GM19397 (cell line): ENCODE measurements around the gene KIF3A.
A peak's percentile ranks its signal among the peaks of the same experiment; 100 is the strongest.

Source experiments
- ATAC-seq: cut with Tn5 transposase; IDR thresholded peaks from one replicate; pipeline ENCODE4 v1.9.1; 2021; ENCODE audit warnings: mild to moderate bottlenecking, moderate library complexity; ENCODE audit not compliant: unreplicated experiment

Gene KIF3A

DNA sequence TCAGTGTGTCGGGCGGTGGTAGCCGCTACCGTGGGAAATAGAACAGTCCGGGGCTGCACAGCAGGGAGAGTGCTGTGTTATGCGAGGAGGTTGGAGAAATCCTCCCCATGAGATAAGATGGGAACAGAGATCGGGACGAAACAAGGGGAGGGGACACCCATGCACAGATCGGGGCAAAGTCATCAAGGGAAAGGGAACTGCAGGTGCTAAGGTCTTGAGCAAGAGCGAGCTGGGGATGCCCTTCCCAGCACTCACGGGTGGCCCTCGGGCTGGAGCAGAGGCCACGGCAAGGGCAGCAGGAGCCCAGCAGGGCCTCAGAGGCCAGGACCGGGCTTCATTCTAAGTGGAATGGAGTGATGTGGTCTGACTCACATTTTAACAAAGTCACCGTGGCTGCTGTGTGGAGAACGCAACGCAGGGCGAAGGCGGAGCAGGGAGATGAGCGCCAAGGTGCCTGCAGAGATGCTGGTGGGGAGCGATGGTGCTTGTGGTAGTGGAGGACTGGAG is 71.7 kb downstream of the KIF3A start:
- ATAC-seq: no peak

GRCh38 chr5:132664696-132665209 is 72.6 kb downstream of the KIF3A start:
- ATAC-seq: no peak

DNA sequence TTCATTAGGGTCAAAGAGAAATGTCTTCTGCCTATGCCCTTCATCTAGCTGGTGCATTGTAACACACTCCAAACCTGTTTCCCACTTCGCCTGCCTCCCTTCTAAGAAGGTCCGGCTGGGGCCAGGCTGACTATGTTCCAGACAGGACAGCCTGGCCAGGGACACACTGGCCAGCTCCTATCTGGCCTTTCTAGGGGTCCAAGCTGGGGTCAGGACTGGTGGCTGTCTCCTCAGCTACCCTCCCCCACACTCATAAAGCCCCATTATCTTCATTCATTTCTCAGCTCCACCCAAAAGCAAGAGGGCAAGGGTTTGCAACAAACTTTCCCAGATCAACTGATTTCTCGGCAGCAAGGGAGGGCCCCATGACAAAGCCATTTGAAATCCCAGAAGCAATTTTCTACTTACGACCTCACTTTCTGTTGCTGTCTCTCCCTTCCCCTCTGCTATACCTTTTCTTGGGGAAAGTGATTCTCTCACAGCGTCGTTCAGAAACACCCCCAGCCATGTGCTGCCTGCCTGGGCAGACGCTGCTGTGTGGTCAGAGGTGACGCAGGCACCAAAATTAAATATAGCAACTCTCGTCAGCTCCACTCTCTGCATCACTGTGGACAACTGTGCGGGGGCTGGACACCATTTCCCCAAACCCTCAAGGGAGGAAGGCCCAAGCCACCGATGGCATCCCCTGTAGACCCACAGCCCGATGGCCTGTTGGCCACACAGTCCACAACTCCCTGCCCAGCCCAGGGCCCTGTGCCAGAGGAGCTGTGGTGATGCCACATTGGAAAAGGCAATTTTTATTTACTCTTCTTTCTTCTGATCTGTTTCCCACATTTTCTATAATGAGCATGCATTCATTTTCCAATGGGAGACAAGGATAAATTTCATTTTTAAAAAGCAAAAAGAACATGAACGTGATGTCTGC is 73.3 kb downstream of the KIF3A start:
- peak; percentile 41 for ATAC-seq

DNA sequence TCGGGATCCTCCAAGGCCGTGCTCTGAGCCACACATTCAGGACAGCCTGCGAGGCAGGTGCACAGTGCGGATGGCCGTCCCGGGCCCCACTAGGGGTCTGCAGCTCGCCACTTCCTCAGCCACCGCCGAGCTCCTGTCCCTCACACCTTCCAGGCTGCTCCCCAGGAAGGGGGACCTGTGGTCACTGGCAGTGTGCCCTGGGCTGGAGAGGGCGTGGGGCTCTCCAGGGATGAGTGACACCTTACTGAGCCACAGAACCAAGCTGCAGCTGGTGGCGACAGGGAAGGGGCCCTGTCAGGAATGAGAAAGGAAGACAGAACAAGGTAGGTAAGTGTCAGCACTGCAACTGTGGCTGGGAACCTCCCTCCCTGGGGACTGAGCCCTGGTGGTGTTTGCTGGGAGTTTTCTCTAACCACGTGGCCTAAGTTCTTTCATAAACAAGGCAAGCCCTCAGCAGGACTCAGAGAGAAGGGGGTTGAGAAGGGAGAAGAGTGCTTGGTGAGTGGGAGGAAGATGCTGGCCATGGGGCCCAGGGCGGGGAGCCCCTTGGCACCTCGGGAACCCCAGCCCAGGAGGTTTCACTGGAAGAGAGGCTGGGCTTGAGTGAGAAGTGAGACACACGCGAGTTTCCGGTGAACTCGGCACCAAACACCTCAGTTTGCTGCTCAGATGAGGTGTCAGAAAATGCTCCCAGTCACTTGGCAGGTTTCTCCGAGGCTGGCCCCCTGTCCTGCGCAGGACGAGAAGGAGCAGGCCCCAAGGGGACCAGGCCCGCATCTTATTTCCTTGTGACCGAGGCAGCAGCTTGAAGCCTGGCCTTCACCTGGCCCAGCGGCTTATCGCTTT is 74.2 kb downstream of the KIF3A start:
- peak; percentile 54 for ATAC-seq

GRCh38 chr5:132662004-132662401 is 75.3 kb downstream of the KIF3A start:
- ATAC-seq: no peak

DNA sequence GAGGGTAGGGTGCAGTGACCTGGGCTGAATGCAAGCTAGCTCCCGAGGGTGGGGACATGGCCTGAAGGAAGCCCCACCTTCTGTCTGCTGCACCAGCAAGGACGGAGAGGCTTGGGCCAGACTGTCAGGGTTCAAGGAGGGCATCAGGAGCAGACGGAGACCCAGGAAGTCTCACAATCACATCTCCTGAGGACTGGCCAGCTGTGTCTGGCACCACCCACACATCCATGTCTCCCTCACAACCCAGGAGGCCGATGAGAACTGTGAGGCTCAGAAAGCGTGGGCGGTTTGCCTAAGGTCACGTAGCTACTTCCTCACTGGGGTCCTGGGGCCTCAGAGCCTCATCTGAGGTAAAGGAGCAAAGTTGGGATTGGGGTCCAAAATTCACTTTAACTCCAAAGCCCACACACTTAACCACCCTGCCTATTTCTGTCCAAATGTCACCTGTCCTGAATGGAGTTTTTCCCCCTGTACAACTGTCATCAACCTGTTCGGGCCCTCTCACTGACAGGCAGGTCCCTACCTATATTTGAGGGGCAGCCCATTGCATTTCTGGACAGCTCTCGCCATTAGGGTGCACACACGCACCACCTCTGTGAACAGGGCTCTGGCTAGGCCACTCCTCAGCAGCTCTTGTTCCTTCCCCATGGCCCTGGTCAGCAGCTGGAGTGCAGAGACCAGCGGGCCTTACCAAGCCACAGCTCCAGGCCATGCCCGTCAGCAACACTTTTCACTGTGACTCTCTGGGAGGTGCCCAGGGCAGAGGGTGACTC is 75.9 kb downstream of the KIF3A start:
- ATAC-seq: no peak

- no peak for ATAC-seq
Measured at GRCh38 chr5:132659598-132660493, 77.5 kb downstream of the KIF3A start.

DNA sequence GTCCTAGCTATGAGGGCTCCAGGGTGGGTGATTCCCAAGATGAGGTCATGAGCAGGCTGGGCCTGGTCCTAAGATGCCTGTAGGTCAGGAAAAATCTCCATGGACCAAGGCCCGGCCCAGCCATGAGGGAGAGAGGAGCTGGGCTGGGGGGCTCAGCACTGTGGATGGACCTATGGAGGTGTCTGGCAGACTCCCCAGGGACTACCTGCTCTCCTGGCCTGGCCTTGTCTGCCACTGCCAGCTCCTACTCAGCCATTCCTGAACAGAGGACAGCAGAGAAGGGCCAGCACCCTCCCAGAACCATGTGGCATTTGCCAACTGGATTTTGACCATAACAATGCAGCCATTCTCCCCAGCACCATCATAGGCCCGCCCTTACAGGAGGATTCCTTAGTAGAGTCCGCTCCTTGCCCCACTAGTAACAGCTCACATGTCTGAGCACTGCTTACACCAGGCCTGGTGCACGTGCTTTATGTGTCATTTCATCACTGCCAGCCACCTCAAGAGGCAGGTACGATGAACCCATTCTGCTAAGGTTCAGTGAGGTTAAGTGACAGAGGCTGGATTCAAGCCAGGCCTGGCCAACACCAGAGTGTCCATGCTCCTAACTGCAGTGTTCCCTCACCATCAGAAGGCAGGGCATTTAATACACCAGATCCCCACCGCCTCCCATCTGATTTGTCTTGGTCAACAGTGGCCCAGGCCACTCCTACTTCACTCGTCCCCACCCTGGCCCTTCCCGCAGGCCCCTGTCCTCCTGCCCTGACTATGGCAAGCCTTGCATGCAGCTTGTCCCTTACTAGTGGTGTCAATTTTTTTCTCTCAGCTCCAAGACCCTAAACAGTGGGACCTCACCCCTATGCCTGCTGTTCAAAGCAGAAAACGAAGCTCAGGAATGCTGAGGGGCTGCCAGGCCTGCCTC is 78.7 kb downstream of the KIF3A start:
- ATAC-seq: no peak

GRCh38 chr5:132657676-132658380 is 79.5 kb downstream of the KIF3A start, which contains the start of gene IL13:
TSS of gene IL13 (plus strand) at chr5:132658173. CDS start at chr5:132658187, 14 bp downstream.
- ATAC-seq: no peak

DNA sequence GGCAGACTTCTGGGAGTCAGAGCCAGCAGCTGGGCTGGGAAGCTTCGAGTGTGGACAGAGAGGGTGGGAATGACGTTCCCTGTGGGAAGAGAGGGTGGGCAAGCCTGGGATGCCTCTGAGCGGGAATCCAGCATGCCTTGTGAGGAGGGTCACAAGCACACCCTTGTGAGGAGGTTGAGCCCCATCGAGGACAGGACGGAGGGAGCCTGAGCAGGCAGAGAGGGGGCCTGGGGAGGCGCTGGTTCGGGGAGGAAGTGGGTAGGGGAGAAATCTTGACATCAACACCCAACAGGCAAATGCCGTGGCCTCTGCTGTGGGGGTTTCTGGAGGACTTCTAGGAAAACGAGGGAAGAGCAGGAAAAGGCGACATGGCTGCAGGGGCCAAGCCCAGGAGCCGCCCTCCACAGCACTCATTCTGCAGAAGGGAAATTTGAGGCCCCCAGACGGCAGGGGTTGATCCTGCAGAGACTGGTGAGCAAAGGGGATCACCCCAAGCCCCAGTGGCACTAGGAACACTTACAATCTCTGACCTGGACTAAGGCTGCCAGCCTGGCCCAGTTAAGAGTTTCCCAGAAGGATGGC is 80.5 kb downstream of the KIF3A start:
- no peak for ATAC-seq

GRCh38 chr5:132655821-132656773 is 81.2 kb downstream of the KIF3A start:
- no peak for ATAC-seq

- ATAC-seq: no peak
Measured at GRCh38 chr5:132653716-132654115, 83.6 kb downstream of the KIF3A start.

- no peak for ATAC-seq
Measured at GRCh38 chr5:132651838-132652469, 85.4 kb downstream of the KIF3A start.

- no peak for ATAC-seq
Measured at GRCh38 chr5:132648355-132648754, 89.0 kb downstream of the KIF3A start.

- no peak for ATAC-seq
Measured at GRCh38 chr5:132647473-132647872, 89.9 kb downstream of the KIF3A start.
